ENCODE data around the gene SMYD3. TPM values are rescaled to one million over a fixed set of nuclear protein-coding genes. Genes with fewer than 3 reads are reported as not detected.

The SMYD3 gene
- polyA plus RNA-seq, 1 donor from 2014 or later: 35.9 TPM

DNA sequence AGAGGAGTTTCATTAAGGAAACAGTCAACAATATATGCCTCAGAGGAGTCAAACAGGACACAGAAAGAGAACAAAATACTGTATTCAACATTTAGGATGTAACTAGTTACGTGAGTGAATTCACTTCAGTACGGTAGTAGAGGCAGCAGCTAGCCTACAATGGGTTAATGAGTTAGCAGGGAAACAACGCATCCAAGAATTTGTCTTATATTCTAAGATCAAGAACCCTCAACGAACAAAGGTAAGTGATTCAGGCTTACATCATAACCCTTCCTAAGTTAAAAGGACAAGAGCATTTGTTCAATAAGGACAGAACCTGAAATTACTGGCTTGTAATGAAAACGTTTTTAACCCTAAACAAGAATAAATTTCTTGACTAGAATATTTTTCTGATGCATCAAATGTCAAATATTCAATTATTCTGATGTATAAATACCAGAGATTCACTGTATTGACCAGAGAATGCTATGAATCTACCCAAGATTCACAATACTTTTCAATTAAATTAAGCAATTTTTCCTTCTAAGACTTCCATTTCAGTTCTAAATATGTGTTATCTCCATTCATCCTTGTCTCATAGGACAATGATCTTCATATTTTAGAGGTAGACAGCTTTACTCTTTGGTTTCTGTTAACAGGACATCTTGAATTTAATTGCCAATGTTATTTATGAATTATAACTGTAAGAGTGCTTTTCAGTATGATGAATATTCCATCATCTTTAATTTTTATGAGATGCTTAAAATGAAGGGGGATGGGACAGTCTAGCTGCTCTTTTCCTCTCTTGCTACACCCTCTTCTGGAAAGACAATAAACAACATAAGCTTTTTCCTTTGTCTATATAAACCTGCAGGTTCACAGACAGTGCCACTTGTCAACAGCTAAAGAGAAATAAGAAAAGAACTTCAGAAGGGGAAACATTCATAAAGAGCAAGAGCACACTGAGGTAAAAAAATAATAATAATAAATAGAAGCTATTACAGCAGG is 209.5 kb downstream of the SMYD3 start:
- Mint-ChIP-seq H3K36me3 (no peaks in the 10 kb centered on the region), H3K9me3 (peaks cover under 1 to 4% (median 1%) of the 10 kb centered on the region in 3 donors), H3K4me1 (peaks cover 0 to 4% (median 0%) of the 10 kb centered on the region in 3 donors), H3K27ac (no peak overlapping the region), H3K4me3 (no peak overlapping the region), H3K27me3 (no peaks in the 10 kb centered on the region)

DNA sequence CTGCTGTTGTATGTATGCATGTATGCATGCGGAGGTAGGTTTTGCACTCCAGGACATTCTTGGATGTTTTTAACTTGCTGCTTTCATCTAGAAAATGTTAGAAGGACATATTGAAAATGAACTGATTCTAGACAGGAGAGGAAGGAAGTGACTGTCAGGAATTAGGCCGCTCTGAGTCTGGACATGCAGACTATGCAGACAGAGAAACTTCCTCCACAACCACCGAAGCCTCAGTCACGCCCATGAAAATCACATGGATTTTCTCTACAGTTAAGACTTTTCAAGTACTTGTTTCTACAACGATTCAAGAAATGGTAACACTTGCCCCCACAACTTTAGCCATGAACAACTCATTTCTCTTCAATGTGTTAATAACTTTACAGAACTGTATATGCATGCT is 211.1 kb downstream of the SMYD3 start:
- peaks cover 0 to 4% (median 0%) of the 10 kb centered on the region in 3 donors for H3K4me1 Mint-ChIP-seq

DNA sequence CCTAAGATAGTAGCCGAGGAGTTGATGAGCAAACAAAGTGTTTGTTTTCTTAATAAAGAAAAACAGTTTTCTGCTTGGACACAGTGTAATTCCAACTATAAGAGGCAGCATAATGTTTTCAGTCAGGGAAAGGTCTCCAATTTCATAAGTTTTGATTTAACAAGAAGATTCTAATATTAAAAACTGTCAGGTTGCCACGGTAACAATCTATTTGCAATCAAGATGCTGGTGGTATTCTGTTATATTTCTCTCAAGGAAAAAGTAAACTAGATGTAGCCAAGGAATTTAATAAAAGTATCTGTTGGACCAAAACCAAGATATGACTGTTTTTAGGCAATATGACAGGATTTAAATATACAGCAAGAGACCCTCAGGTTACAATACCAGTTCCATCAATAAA is 211.7 kb downstream of the SMYD3 start:
- Mint-ChIP-seq H3K9me3 (peaks cover 1 to 4% (median 2%) of the 10 kb centered on the region in 3 donors), H3K27me3 (no peaks in the 10 kb centered on the region), H3K36me3 (no peaks in the 10 kb centered on the region), H3K27ac (no peak overlapping the region), H3K4me3 (no peak overlapping the region), H3K4me1 (peaks cover 0 to 4% (median 0%) of the 10 kb centered on the region in 3 donors)

More for the DNA sequence above, 211.1 kb downstream of the SMYD3 start:
- H3K27ac Mint-ChIP-seq: no peak overlapping the region
- no peaks in the 10 kb centered on the region for H3K27me3 Mint-ChIP-seq
- H3K9me3 Mint-ChIP-seq: peaks cover 1 to 4% (median 2%) of the 10 kb centered on the region in 3 donors
- H3K4me3 Mint-ChIP-seq: no peak overlapping the region
- no peaks in the 10 kb centered on the region for H3K36me3 Mint-ChIP-seq

DNA sequence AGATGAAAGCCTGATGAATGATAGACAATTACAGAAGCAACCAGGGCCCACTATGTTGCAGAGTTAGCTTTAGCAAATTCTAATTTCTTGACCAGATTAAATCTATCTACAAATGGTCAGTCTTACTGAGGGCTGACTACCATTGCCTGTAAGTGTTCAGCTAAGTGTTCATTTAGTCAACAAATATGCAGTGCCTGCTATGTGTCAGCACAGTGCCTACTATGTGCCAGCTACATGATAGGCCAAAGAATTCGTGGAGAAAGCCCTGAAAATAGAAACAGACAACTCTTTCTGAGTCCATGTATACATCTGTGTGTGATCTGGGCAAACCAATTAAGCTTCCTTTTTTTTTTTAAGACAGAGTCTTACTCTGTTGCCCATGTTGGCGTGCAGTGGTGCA is 212.8 kb downstream of the SMYD3 start:
- Mint-ChIP-seq H3K4me1 (peaks cover 0 to 4% (median 0%) of the 10 kb centered on the region in 3 donors), H3K36me3 (no peaks in the 10 kb centered on the region), H3K9me3 (peaks cover 0 to 2% (median 0%) of the 10 kb centered on the region in 3 donors), H3K27ac (no peak overlapping the region), H3K4me3 (no peak overlapping the region), H3K27me3 (no peaks in the 10 kb centered on the region)

DNA sequence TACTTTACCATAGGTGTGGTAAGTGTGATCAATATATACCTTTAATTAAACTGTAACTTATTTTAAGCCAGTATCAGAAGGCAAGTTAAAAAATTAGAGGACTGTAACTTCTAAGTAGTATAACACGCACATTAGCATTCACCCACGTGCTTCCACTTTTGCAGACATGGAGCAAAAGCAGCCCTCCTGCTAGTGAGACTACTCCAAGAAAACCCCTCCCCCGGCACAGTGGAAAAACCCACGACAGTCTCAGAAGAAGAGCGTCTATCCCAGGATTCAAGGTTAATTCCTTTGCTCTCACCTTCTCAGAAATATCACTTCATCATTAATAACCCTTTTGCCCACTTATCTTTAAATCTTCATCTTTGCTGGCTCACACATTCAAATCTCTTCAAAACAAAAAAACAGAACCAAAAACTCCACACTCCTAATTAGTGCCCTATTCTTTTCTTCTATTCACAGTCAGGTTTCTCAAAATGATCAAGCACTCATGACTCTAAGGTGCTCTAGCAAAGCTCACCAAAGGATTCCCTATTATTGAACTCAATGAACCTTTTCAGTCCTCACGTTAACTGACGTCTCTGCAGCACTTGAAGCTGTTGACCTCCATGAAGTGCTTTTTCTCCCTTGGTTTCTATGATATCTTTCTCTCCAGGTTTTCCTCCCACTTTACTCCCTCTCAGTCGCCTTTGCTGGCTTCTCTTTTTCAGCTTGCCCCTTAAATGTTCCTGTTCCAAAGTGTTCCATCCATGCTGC is 213.5 kb downstream of the SMYD3 start:
- peaks cover 0 to 4% (median 0%) of the 10 kb centered on the region in 3 donors for H3K4me1 Mint-ChIP-seq
- no peaks in the 10 kb centered on the region for H3K36me3 Mint-ChIP-seq
- no peak overlapping the region for H3K27ac Mint-ChIP-seq
- H3K4me3 Mint-ChIP-seq: no peak overlapping the region
- peaks cover 0 to 2% (median 0%) of the 10 kb centered on the region in 3 donors for H3K9me3 Mint-ChIP-seq
- H3K27me3 Mint-ChIP-seq: no peaks in the 10 kb centered on the region

DNA sequence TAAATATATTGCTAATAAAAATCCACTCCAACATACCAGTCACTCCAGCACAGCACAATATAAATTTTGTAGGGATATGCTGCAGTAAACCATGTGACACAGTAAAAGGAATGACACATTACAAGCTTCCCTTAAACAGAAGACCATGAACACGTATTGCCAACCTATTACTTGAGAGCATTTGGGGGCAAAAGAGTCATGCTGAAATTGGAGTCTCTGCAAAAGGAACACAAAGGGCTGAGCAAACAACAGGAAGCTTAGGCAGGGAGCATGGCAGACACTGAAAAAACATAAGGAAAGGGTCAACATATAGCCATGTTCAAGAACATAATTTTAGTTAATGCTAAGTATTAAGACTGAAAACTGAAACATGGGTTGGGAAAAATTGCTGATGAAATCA is 214.5 kb downstream of the SMYD3 start:
- peaks cover 0 to 2% (median 0%) of the 10 kb centered on the region in 3 donors for H3K9me3 Mint-ChIP-seq

DNA sequence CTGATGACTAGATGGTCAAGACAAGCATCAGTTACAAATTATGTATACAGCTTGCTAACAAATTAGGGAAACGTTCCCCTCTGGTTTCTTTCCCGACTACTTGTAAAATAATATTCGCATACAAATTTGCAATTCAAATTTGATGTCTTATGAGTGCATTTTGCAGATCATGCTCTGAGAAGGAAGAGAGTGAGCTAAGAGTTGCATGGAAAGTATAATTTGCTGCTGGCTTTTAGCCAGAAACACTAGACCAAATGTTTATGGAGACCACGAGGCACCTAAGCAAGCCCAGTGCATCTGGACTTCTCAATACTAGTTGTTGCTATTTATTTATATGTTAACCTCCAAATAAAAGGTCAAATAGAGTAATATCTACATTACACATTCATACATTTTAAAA is 216.0 kb downstream of the SMYD3 start:
- H3K9me3 Mint-ChIP-seq: peaks cover 0 to 2% (median 0%) of the 10 kb centered on the region in 3 donors
- no peak overlapping the region for H3K4me3 Mint-ChIP-seq
- no peaks in the 10 kb centered on the region for H3K27me3 Mint-ChIP-seq
- H3K4me1 Mint-ChIP-seq: peaks cover 0 to 4% (median 0%) of the 10 kb centered on the region in 3 donors
- no peaks in the 10 kb centered on the region for H3K36me3 Mint-ChIP-seq
- no peak overlapping the region for H3K27ac Mint-ChIP-seq

More for the DNA sequence above, 214.5 kb downstream of the SMYD3 start:
- H3K36me3 Mint-ChIP-seq: no peaks in the 10 kb centered on the region
- H3K4me1 Mint-ChIP-seq: peaks cover 0 to 4% (median 0%) of the 10 kb centered on the region in 3 donors
- H3K27me3 Mint-ChIP-seq: no peaks in the 10 kb centered on the region
- no peak overlapping the region for H3K27ac Mint-ChIP-seq
- H3K4me3 Mint-ChIP-seq: no peak overlapping the region

DNA sequence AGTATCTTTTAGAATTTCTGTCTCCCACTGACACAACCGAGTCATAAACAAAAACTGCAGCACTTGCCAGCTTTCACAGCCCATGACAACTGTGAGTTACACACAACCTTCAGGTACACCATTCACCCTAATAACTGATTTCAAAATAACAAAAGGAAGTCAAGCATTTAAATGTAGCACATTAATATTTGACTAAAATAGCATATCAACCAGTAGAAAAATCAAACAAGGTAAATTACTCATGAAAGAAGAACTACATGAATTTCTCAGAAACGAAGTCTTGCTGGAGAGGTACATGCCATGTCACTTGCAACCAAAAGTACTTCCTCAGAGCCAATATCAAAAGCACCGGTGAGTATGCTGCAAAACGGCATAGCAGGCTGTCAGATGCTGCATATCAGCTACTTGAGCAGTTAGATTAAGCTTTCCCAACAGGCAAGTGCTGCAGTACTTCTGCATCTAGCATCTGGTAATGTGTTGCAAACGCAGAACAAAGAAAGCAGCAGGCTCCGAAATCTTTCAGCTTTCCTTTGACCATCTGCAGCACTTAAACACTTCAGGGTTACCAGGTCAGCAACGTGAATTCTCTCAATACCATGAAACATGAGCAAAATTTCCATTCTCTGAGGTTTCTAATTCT is 223.2 kb downstream of the SMYD3 start:
- H3K4me1 Mint-ChIP-seq: peaks cover 0 to 3% (median 1%) of the 10 kb centered on the region in 3 donors

DNA sequence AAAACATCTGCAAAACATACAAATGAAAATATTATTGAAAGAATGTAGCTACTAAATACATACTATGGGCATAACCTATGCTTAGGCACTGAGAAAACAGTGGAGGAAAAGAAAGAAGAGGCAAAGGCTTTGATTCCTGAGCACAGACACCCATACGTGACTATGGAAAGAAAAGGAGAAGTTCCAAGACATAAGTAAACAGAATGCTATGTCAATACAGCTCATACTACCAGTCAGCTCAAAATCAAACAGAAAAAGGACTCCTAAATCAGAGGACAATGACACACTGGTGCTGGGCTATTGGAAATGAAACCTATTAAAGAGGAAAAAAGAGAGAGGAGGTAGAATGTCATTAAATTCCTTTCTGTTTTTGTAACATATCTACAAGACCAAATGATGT is 225.4 kb downstream of the SMYD3 start:
- Mint-ChIP-seq H3K27me3 (no peaks in the 10 kb centered on the region), H3K9me3 (no peaks in the 10 kb centered on the region), H3K4me1 (peaks cover 0 to 3% (median 1%) of the 10 kb centered on the region in 3 donors), H3K4me3 (no peak overlapping the region), H3K27ac (no peak overlapping the region), H3K36me3 (peaks cover 11% of the 10 kb centered on the region)

More for the DNA sequence above, 223.2 kb downstream of the SMYD3 start:
- H3K4me3 Mint-ChIP-seq: no peak overlapping the region
- H3K36me3 Mint-ChIP-seq: peaks cover 11% of the 10 kb centered on the region
- H3K27me3 Mint-ChIP-seq: no peaks in the 10 kb centered on the region
- H3K9me3 Mint-ChIP-seq: no peaks in the 10 kb centered on the region
- no peak overlapping the region for H3K27ac Mint-ChIP-seq

DNA sequence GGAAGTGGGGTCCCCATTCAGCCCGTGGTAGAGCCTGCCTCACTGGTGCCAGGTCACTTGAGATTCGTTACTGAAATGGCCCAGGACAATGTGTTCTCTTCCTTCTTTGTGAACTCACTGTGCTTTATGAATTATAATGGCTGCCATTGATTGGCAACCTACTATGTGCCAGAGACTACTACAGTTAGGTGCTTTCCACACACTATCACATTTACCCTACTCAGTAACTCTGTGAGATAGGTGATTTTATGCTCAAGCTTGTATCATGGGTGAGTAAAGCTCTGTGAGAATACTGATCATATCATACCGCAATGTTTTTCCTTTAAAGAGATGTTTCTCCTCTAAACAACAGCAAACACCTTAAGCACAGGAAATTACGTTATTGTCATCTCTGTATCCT is 225.9 kb downstream of the SMYD3 start:
- Mint-ChIP-seq H3K36me3 (peaks cover 11% of the 10 kb centered on the region), H3K27me3 (no peaks in the 10 kb centered on the region), H3K27ac (no peak overlapping the region), H3K9me3 (no peaks in the 10 kb centered on the region), H3K4me1 (peaks cover 0 to 3% (median 1%) of the 10 kb centered on the region in 3 donors), H3K4me3 (no peak overlapping the region)

DNA sequence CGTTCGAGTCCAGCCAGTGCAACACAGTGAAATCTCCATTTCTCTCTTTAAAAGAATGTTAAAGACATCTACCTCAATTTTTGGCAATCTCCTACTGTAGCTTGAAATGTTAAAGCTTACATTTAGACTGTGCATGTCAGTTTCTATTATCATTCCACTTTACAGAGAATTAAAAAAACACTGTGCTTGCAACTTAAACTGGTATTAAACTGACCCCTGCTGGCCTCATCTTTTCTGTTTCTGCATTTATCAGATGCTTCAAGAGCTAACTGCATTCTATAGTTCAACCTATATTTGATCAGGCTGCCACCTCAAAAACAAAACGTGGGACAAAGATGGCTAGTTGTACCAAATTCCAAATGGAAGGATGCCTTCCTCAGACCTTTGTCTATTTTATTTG is 226.5 kb downstream of the SMYD3 start:
- Mint-ChIP-seq H3K4me3 (no peak overlapping the region), H3K27me3 (no peaks in the 10 kb centered on the region), H3K9me3 (no peaks in the 10 kb centered on the region), H3K4me1 (peaks cover 0 to 3% (median 1%) of the 10 kb centered on the region in 3 donors), H3K36me3 (peaks cover 11% of the 10 kb centered on the region), H3K27ac (no peak overlapping the region)

DNA sequence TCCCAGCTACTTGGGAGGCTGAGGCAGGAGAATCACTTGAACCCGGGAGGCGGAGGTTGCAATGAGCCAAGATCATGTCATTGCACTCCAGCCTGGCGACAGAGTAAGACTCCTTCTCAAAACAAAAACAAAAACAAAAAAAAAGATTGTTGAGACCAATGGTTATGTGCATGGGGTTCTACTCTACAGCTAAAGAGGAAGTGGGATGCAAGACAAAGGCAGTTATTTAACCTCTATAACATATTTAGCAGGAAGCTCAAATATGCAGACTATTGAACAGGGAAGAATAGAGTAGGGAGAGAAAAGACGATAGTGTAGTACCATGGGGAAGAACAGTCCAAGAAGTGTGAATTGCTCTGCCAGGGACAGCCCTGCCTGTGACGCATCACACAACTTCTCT is 227.7 kb downstream of the SMYD3 start:
- H3K9me3 Mint-ChIP-seq: no peaks in the 10 kb centered on the region

DNA sequence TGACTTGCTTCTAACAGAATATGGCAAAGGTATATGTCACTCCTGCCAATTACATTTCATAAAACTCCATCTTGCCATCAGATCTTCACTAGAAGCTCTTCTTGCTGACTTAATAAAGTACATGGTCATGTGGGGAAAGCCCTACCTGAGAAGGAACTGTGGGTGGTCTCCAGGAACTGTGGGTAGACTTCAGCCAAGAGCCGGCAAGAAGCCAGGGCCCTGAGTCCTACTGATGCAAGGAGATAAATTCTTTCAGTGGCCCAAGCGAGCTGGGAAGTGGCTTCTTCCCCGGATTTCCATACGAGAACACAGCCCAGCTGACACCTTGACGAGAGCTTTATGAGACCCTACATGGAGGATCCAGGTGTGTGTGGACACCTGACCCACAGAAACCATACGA is 228.7 kb downstream of the SMYD3 start:
- H3K27ac Mint-ChIP-seq: no peak overlapping the region
- H3K4me1 Mint-ChIP-seq: peaks cover 0 to 3% (median 1%) of the 10 kb centered on the region in 3 donors
- H3K4me3 Mint-ChIP-seq: no peak overlapping the region
- no peaks in the 10 kb centered on the region for H3K27me3 Mint-ChIP-seq
- H3K9me3 Mint-ChIP-seq: no peaks in the 10 kb centered on the region
- H3K36me3 Mint-ChIP-seq: peaks cover 11% of the 10 kb centered on the region

More for the DNA sequence above, 227.7 kb downstream of the SMYD3 start:
- Mint-ChIP-seq H3K27me3 (no peaks in the 10 kb centered on the region), H3K36me3 (peaks cover 11% of the 10 kb centered on the region), H3K4me1 (peaks cover 0 to 1% (median 1%) of the 10 kb centered on the region in 3 donors), H3K27ac (no peak overlapping the region), H3K4me3 (no peak overlapping the region)

DNA sequence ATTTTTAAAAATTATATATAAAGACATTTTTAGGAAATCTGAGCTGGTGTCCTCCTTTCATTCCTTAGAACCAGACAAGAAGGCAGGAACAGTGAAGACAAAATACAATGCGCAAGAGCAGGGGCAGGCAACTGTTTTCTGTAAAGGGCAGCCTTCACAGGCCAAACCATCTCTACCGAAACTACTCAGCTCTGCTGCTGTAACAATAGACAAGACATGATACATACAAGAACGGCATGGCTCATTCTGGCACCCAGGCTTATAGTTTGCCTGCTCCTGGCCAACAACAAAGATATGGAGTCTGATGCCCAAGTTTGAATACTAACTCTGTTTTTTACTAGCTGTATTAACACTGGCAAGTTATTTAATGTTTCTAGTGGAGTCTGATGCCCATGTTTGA is 232.0 kb downstream of the SMYD3 start:
- H3K4me3 Mint-ChIP-seq: no peak overlapping the region
- peaks cover 17% of the 10 kb centered on the region for H3K36me3 Mint-ChIP-seq
- H3K27me3 Mint-ChIP-seq: no peaks in the 10 kb centered on the region
- no peaks in the 10 kb centered on the region for H3K9me3 Mint-ChIP-seq
- H3K4me1 Mint-ChIP-seq: peaks cover 0 to 3% (median 1%) of the 10 kb centered on the region in 3 donors
- no peak overlapping the region for H3K27ac Mint-ChIP-seq
